CD4-positive, alpha-beta T cell (primary cell): ENCODE results near the gene DEPDC5. TPM values are rescaled to one million over a fixed set of nuclear protein-coding genes. Genes with fewer than 3 reads are reported as not detected.

ENCODE experiments used
- ATAC-seq: fragments of 200-7000 bp; cut with Tn5 transposase; one replicate; pipeline ENCODE4 v1.10.0; 2022; ENCODE audit warnings: mild to moderate bottlenecking; ENCODE audit not compliant: poor library complexity
- CTCF ChIA-PET: fragments of 350-600 bp; sonication (Branson Sonifier 250); formaldehyde crosslinking; loops from one replicate; lab custom pipeline; 2021; ENCODE audit warnings: antibody characterized with exemption, inconsistent platforms; lab: Charles Lee
- POLR2A ChIA-PET: fragments of 350-600 bp; sonication (Branson Sonifier 250); formaldehyde crosslinking; loops from one replicate; lab custom pipeline; 2021; ENCODE audit warnings: antibody characterized with exemption, inconsistent platforms; lab: Charles Lee
- DNase-seq, 14 experiments: peaks; one replicate each; pipeline ENCODE4 v3.0.0-alpha.2; 2013 to 2020; ENCODE audit warnings: mixed read lengths in 2 of 14
- H3K27ac ChIP-seq, 2 donors: one replicate each; pipeline versions ENCODE4 v1.5.1 to v1.7.0; 2013; ENCODE audit warnings: low read length in 2 of 2, low read depth in 1 of 2, mild to moderate bottlenecking in 1 of 2
- H3K27me3 ChIP-seq, 2 experiments: 1 replicate in 1 of 2; 2 replicates in 1 of 2; pipeline versions ENCODE4 v1.6.1 to v1.7.0; 2013; ENCODE audit warnings: low read length in 2 of 2, control low read depth in 1 of 2, mild to moderate bottlenecking in 1 of 2, moderate library complexity in 1 of 2; ENCODE audit not compliant: insufficient read depth in 2 of 2, control insufficient read depth in 1 of 2
- H3K36me3 ChIP-seq: one replicate; pipeline ENCODE4 v1.6.1; 2013; ENCODE audit warnings: low read length, control low read depth; ENCODE audit not compliant: insufficient read depth
- H3K4me1 ChIP-seq: one replicate; pipeline ENCODE4 v1.6.1; 2013; ENCODE audit warnings: low read length, control low read depth; ENCODE audit not compliant: insufficient read depth
- H3K4me3 ChIP-seq: one replicate; pipeline ENCODE4 v1.5.1; 2013; ENCODE audit warnings: mild to moderate bottlenecking, low read length, moderate library complexity
- H3K9me3 ChIP-seq, 2 experiments: 1 replicate in 1 of 2; 2 replicates in 1 of 2; pipeline versions ENCODE4 v1.6.1 to v1.7.0; 2013; ENCODE audit warnings: low read length in 2 of 2, mild to moderate bottlenecking in 2 of 2, control low read depth in 1 of 2, moderate library complexity in 1 of 2; ENCODE audit not compliant: control insufficient read depth in 1 of 2, insufficient read depth in 1 of 2
- H3K27ac Mint-ChIP-seq: one replicate; pipeline ENCODE4 v1.8.0; 2020; ENCODE audit warnings: mixed read lengths
- H3K27me3 Mint-ChIP-seq: one replicate; pipeline ENCODE4 v1.8.0; 2021; ENCODE audit warnings: mixed read lengths
- H3K36me3 Mint-ChIP-seq: one replicate; pipeline ENCODE4 v1.8.0; 2021; ENCODE audit warnings: low read depth, mixed read lengths
- H3K4me1 Mint-ChIP-seq: one replicate; pipeline ENCODE4 v1.8.0; 2021; ENCODE audit warnings: low read depth, mixed read lengths
- H3K4me3 Mint-ChIP-seq: one replicate; pipeline ENCODE4 v1.8.0; 2020; ENCODE audit warnings: mild to moderate bottlenecking, mixed read lengths
- H3K9me3 Mint-ChIP-seq: one replicate; pipeline ENCODE4 v1.8.0; 2020; ENCODE audit warnings: mixed read lengths
- intact Hi-C, 2 experiments: fragments of 100-400 bp; cut with DNase I in 1 of 2; cut with micrococcal nuclease in 1 of 2; formaldehyde crosslinking; loops; one replicate each; pipeline versions ENCODE4 v1.15.1 to v1.9.0; 2023 to 2025; cut with DNase I, micrococcal nuclease
- total RNA-seq, 174 experiments: library from RNA in 2 of 174; stranded (reverse) in 2 of 174; gene quantifications; one replicate each; pipeline ENCODE4 v1.2.3 and lab custom pipeline; 2021 to 2026
- TF ChIP-seq, protein P1 (sequence below): fragments of 200-600 bp; IDR thresholded peaks from one replicate; pipeline ENCODE4 v1.8.0; 2022; ENCODE audit warnings: antibody characterized with exemption, mild to moderate bottlenecking

DEPDC5 gene
- total RNA-seq, 2 experiments from 2014 or later, result 32.9 to 36.6 TPM

DNA sequence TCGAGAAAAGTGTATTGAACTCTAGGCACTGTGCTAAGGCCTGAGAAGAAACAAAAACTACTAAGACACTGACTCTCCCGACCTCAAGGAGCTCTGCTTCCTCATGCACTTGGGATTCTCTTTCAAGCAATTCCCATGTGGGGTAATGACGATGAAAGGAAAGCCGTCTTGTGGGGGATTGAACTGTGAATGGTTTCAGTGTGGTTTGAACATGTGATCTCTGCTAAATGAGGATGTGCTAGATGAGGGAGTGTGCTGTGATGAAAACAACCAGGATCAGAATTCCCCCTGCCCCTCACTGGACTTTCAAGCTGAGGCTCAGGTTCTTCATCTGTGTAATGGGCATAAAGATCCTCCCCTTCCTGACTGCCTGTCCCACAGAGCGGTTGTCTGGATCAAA is 74.9 kb downstream of the DEPDC5 start:
- TF ChIP-seq, protein P1, sequence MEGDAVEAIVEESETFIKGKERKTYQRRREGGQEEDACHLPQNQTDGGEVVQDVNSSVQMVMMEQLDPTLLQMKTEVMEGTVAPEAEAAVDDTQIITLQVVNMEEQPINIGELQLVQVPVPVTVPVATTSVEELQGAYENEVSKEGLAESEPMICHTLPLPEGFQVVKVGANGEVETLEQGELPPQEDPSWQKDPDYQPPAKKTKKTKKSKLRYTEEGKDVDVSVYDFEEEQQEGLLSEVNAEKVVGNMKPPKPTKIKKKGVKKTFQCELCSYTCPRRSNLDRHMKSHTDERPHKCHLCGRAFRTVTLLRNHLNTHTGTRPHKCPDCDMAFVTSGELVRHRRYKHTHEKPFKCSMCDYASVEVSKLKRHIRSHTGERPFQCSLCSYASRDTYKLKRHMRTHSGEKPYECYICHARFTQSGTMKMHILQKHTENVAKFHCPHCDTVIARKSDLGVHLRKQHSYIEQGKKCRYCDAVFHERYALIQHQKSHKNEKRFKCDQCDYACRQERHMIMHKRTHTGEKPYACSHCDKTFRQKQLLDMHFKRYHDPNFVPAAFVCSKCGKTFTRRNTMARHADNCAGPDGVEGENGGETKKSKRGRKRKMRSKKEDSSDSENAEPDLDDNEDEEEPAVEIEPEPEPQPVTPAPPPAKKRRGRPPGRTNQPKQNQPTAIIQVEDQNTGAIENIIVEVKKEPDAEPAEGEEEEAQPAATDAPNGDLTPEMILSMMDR, result no peak
- DNase-seq, result no peak
- no peaks in the 10 kb centered on the region for H3K4me1 Mint-ChIP-seq
- intact Hi-C loops, result no loop called here
- no peak overlapping the region for H3K27ac ChIP-seq
- H3K9me3 Mint-ChIP-seq, result no peaks in the 10 kb centered on the region
- ChIA-PET CTCF (no interaction called here), POLR2A (no interaction called here)
- no peak overlapping the region for H3K4me3 ChIP-seq
- H3K9me3 ChIP-seq, result no peaks in the 10 kb centered on the region
- no peaks in the 10 kb centered on the region for H3K4me1 ChIP-seq
- H3K27me3 Mint-ChIP-seq, result no peaks in the 10 kb centered on the region
- H3K36me3 ChIP-seq, result peaks cover 46% of the 10 kb centered on the region
- H3K4me3 Mint-ChIP-seq, result no peak overlapping the region
- no peak for ATAC-seq
- no peaks in the 10 kb centered on the region for H3K27me3 ChIP-seq
- no peak overlapping the region for H3K27ac Mint-ChIP-seq
- peaks cover 86% of the 10 kb centered on the region for H3K36me3 Mint-ChIP-seq

DNA sequence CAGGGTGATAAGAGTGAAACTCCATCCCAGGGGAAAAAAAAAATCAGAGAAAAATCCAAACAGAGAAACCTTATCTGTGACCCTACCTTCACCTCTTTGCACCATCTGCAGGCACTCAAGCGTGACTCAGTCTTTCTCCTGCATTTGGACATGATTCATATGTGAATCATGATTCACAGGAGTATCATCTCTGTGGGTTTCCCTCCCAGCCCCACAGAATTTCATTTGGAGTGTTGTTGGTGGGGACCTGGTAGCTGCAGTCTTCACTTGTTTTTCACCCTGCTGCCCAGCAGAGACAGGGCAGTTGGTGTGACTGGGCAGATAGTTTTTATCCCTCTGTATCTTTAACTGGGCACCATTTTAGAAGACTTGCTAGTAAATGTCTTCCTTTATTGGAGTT is 75.7 kb downstream of the DEPDC5 start:
- H3K4me3 Mint-ChIP-seq, result no peak overlapping the region
- H3K27me3 Mint-ChIP-seq, result no peaks in the 10 kb centered on the region
- TF ChIP-seq, protein P1, result no peak
- Histone ChIP-seq H3K4me1 (no peaks in the 10 kb centered on the region), H3K36me3 (peaks cover 45% of the 10 kb centered on the region), H3K9me3 (no peaks in the 10 kb centered on the region), H3K4me3 (no peak overlapping the region), H3K27me3 (no peaks in the 10 kb centered on the region), H3K27ac (no peak overlapping the region)
- ChIA-PET CTCF (no interaction called here), POLR2A (no interaction called here)
- no peaks in the 10 kb centered on the region for H3K4me1 Mint-ChIP-seq
- DNase-seq (peak in 2 of 14 experiments; percentile 1 to 22), ATAC-seq (no peak)
- H3K9me3 Mint-ChIP-seq, result no peaks in the 10 kb centered on the region
- intact Hi-C loops, result no loop called here
- H3K27ac Mint-ChIP-seq, result no peak overlapping the region
- peaks cover 90% of the 10 kb centered on the region for H3K36me3 Mint-ChIP-seq

DNA sequence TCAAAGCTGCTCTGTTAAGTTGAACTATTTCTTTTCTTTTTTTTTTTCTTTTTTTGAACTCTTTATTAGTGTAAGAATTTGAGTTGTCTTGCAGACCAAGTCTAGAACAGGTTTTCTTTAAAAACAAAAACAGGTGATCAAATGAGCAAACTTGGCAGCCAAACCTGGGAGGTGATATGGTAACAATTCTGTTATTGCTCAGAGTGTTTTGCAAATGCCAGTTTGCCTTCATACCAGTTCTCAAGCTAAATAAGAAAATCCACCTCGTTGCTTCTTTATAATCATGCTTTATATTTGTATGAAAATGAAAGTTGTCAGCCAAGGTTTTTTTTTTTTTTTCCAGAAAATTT is 76.9 kb downstream of the DEPDC5 start:
- H3K4me3 Mint-ChIP-seq, result no peak overlapping the region
- ChIA-PET POLR2A (no interaction called here), CTCF (interaction anchor here (0.5 kb wide), 1 partner anchor 161 kb away, joined by 4 read pairs; no protein-coding TSS in a partner anchor)
- Histone ChIP-seq H3K27ac (no peak overlapping the region), H3K4me3 (no peak overlapping the region), H3K36me3 (peaks cover 42% of the 10 kb centered on the region), H3K9me3 (no peaks in the 10 kb centered on the region), H3K27me3 (no peaks in the 10 kb centered on the region), H3K4me1 (no peaks in the 10 kb centered on the region)
- no peak for DNase-seq
- no peaks in the 10 kb centered on the region for H3K4me1 Mint-ChIP-seq
- no peaks in the 10 kb centered on the region for H3K9me3 Mint-ChIP-seq
- intact Hi-C loops, result no loop called here
- H3K27me3 Mint-ChIP-seq, result no peaks in the 10 kb centered on the region
- TF ChIP-seq, protein P1, result no peak
- no peak overlapping the region for H3K27ac Mint-ChIP-seq
- peaks cover 92% of the 10 kb centered on the region for H3K36me3 Mint-ChIP-seq
- ATAC-seq, result no peak
